ENCODE results near the gene RBP3.
A peak's percentile ranks its signal among the peaks of the same experiment; 100 is the strongest.

Gene RBP3

DNA sequence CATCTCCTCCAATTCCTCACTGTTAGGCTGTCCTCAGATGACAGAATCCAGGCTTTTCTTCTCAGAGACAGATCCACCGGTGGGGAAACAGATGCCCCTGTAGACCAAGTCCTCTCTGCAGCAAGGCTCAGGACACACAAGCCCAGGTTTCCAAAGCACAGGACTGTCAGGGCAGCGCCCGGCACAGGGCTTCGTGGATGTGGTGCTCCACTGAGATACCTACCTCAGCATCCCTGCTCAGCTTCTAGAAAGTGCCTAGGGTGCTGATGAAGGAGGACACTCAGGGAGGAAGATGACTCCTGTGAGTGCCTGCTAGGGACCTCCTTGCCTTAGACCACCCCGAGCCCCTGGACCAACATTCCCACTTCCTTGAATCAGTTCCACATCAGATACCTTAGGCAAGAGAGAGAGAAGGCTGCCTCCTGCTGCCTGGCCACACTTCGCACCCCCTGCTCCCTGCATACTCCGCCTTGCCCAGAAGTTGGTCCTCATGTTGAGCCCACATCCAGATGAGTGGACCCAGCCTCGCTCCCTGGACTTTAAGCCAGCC, 8.9 kb upstream of the RBP3 start:
- no peak for DNase-seq

DNA sequence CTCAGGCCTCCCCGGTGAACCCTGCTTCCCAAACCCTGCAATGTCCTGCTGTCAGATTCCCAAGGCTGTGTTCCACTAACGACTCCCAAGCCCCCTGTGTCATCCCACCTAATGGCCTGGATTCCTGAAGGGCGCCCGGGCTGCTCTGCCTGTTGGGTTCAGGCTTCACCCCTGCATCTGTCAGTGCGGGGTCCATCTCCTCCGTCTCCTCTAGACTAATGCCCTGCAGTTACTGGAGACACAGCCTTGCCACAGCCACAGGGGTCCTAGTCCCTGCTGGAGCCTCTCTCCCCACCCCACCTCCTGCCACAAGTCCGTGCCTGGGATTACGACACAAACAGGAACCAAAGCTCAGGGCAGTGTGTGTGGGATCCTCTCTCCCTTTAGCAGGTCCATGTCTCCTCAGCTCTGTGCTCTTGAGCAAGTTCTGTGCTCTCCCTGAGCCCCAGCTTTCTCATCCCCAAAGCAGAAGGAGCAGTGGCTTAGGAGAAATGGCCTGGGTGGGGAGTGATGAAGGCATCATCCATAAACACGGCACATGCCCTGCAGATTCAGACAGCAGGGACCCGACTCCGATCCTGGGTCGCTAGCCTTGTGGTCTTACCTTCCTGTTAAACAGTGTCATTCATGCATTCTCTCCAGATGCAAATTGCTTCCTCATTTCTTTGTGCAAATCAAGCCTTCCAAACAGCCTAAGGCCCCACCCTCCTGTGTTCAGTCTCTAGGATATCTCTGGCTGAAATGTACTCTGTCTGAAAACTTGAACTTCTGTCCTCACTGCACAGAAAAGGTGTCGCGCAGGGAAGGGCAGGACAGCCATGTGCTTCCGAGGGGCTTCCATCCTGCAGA, 8.2 kb upstream of the RBP3 start:
- no peak for DNase-seq

DNA sequence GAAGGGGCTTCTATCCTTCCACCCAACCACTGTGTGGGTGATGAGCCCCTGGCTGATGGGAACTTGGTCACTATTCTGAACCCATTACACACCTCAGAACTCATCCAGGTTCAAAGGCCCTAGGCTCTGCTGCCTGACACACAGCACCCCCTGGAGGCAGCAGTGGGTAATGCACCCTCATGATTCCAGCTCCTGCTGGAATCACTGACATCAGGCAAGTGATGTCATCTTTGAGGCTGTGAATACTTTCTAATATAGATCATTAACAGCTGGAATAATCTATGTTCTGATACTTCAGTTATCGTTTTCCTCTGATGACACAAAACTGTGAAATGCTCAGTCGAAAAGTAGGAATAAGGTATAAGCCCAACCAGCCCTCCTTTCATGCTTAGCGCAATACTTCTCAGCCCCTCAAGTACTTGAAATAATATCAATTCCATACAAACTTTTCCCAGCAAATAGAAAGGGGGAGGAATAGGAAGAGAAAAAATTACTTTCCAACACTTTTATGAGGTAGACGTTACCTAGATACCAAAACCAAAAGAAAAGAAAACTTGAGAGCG, 7.5 kb upstream of the RBP3 start:
- peak; percentile 14 for DNase-seq

DNA sequence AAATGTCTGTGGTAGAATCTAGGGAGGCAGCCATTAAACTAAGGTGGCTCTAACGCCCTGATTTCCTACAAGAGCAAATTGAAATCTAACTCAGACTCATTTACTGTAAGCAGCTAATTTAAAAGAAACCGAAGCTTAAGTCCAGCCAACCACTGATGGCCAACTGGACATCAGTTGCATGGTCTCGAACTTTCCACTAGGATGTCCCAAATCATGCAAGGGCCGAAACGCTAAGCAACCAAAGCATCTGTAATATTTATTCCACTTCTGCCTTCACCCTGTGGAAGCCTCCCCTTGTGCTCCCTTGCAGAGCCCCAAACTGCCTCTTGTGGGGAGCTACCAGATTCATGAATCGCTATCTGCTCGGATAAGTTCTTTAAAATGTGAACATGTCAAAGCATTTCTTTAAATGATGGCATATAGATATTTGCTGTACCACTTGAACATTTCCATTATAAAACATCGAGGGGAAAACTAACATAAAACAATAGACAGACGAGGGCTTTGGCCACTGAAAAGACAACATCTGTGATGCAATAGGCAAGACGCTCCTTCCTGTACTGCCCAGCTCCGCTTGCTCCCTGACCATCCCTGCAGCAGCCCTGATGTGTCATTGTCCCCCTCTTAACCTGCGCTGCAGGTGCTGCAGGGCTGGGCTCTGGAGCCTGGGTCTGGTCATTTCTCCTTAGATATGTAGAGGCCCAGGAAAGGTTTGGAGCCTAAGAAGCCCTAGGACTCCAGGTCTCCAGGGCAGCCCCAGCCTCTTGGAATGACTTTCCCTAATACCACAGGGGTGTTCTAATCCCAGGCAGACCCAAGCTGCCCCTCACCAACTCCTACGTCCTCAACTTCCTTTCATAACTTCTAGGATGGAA, 2.9 kb upstream of the RBP3 start:
- no peak for DNase-seq

DNA sequence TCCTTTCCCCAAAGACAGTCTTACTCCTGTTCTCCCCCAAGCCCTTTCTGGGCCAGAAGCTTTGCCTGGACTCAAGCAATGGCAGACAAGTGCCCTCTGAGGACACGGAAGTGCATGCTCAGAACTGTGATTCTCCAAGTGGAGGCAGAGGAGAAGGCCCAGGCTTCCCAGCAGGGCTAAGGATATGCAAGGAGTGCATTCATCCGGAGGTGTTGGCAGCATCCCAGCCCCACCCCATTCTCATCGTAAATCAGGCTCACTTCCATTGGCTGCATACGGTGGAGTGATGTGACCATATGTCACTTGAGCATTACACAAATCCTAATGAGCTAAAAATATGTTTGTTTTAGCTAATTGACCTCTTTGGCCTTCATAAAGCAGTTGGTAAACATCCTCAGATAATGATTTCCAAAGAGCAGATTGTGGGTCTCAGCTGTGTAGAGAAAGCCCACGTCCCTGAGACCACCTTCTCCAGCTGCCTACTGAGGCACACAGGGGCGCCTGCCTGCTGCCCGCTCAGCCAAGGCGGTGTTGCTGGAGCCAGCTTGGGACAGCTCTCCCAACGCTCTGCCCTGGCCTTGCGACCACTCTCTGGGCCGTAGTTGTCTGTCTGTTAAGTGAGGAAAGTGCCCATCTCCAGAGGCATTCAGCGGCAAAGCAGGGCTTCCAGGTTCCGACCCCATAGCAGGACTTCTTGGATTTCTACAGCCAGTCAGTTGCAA, 1.4 kb upstream of the RBP3 start:
- DNase-seq = peak; percentile 95

DNA sequence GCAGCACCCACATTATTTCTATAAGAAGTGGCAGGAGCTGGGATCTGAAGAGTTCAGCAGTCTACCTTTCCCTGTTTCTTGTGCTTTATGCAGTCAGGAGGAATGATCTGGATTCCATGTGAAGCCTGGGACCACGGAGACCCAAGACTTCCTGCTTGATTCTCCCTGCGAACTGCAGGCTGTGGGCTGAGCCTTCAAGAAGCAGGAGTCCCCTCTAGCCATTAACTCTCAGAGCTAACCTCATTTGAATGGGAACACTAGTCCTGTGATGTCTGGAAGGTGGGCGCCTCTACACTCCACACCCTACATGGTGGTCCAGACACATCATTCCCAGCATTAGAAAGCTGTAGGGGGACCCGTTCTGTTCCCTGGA, 874 bp upstream of the RBP3 start:
- no peak for DNase-seq

DNA sequence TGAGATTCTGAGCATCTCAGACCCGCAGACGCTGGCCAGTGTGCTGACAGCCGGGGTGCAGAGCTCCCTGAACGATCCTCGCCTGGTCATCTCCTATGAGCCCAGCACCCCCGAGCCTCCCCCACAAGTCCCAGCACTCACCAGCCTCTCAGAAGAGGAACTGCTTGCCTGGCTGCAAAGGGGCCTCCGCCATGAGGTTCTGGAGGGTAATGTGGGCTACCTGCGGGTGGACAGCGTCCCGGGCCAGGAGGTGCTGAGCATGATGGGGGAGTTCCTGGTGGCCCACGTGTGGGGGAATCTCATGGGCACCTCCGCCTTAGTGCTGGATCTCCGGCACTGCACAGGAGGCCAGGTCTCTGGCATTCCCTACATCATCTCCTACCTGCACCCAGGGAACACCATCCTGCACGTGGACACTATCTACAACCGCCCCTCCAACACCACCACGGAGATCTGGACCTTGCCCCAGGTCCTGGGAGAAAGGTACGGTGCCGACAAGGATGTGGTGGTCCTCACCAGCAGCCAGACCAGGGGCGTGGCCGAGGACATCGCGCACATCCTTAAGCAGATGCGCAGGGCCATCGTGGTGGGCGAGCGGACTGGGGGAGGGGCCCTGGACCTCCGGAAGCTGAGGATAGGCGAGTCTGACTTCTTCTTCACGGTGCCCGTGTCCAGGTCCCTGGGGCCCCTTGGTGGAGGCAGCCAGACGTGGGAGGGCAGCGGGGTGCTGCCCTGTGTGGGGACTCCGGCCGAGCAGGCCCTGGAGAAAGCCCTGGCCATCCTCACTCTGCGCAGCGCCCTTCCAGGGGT, 703 bp downstream of the RBP3 start:
- no peak for DNase-seq

DNA sequence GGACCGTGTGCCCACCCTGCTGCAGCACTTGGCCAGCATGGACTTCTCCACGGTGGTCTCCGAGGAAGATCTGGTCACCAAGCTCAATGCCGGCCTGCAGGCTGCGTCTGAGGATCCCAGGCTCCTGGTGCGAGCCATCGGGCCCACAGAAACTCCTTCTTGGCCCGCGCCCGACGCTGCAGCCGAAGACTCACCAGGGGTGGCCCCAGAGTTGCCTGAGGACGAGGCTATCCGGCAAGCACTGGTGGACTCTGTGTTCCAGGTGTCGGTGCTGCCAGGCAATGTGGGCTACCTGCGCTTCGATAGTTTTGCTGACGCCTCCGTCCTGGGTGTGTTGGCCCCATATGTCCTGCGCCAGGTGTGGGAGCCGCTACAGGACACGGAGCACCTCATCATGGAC, 1.4 kb downstream of the RBP3 start:
- no peak for DNase-seq

DNA sequence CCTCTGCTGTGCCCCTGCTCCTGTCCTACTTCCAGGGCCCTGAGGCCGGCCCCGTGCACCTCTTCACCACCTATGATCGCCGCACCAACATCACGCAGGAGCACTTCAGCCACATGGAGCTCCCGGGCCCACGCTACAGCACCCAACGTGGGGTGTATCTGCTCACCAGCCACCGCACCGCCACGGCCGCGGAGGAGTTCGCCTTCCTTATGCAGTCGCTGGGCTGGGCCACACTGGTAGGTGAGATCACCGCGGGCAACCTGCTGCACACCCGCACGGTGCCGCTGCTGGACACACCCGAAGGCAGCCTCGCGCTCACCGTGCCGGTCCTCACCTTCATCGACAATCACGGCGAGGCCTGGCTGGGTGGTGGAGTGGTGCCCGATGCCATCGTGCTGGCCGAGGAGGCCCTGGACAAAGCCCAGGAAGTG, 1.8 kb downstream of the RBP3 start:
- no peak for DNase-seq

DNA sequence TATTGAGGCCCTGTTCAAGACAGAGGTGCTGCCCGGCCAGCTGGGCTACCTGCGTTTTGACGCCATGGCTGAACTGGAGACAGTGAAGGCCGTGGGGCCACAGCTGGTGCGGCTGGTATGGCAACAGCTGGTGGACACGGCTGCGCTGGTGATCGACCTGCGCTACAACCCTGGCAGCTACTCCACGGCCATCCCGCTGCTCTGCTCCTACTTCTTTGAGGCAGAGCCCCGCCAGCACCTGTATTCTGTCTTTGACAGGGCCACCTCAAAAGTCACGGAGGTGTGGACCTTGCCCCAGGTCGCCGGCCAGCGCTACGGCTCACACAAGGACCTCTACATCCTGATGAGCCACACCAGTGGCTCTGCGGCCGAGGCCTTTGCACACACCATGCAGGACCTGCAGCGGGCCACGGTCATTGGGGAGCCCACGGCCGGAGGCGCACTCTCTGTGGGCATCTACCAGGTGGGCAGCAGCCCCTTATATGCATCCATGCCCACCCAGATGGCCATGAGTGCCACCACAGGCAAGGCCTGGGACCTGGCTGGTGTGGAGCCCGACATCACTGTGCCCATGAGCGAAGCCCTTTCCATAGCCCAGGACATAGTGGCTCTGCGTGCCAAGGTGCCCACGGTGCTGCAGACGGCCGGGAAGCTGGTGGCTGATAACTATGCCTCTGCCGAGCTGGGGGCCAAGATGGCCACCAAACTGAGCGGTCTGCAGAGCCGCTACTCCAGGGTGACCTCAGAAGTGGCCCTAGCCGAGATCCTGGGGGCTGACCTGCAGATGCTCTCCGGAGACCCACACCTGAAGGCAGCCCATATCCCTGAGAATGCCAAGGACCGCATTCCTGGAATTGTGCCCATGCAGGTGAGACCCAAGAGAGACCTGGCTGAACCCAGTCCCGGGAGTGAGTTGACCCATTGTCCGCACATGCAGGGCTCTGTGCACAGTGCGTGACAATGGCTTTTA, 2.8 kb downstream of the RBP3 start:
- no peak for DNase-seq

DNA sequence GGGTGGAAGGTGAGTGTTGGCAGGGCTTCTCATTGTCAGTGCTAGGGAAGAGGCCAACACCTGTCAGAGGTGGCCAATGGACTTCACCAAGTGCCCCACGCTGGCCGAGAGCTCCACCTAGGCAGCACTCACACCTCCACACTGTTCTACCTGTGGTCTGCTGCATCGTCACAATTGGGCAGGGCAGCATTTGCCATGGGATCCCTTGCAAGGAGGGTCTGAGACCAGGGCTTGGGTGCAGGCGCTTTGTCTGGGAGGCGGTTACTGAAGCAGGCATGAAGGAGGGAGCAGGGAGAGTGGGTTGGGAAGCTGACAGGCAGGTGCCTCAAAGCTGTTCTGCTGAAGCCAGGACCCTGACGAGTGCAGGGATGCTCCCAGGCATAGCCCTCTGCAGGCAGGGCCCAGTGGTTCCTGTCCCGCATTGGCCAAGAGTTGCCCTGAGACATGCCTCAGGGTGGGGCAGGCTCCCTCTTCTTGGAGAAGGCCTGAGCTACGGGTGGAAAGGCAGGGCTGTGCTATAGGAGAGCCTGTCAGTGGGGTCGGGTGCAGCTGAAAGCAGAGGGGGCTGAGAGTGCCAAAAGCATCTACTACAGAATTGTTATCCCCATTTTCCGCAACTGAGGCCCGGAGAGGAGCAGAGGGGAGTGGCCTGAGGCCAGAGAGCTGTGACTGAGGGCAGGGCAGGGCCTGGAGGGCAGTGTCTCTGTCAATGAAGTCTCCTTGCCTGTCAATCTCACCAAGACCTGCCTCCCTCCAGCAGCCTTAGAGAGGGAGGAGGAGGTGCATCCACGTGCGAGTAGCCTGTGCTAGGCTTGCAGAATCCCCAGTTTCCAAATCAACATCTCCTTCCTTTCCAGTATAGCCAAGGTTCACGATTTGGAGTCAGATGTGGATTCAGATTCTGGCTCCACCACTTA, 4.0 kb downstream of the RBP3 start:
- no peak for DNase-seq

DNA sequence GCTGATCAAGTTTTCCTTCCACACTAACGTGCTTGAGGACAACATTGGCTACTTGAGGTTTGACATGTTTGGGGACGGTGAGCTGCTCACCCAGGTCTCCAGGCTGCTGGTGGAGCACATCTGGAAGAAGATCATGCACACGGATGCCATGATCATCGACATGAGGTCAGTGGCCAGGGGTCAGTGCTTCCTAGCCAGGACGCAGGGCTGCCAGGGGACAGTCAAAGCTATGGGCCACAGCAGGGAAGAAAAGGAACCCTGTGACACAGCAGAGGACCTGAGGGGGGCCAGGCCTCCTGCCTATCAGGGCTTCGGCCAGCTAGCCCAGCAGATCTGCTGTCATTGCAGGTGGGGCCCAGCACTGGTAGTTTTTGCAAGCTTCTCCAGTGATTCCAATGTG, 5.2 kb downstream of the RBP3 start:
- no peak for DNase-seq

DNA sequence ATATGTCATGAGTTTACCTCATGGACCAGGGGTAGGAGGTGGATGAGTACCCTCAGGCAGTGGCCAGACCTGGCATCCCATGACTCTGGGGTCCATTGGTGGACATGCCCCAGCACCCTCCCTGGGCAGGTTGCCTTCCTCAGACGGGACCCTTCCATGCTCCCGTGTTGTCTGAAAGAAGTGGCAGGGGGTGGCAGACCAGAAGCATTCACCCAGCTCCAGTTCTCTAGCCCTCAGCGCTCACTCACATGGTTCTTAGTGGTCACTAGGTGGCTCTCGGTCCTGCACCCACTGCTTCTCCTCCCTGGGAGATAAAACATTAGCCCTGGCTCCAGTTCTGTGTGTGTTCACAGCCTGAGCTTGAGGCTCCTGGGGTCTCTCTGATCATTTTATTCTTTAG, 6.0 kb downstream of the RBP3 start:
- DNase-seq = no peak

DNA sequence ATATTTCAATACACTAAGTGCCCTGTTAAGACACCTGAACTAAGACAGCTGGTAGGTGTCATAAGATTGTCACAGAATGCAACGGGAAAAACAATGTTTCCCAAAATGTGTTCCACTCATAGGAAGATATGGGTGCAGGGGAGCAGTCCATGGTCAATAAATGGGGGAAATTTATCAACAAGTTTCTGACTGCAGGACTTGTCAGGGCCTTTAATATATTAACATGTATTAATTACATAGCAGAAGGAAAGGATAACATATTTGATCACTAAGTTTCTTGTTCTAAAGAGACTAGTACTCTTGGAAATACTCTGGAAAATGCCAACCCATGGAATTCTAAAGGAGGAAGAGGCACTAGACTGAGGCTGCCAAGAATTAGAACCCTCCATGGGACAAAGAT, 6.7 kb downstream of the RBP3 start:
- DNase-seq = no peak

DNA sequence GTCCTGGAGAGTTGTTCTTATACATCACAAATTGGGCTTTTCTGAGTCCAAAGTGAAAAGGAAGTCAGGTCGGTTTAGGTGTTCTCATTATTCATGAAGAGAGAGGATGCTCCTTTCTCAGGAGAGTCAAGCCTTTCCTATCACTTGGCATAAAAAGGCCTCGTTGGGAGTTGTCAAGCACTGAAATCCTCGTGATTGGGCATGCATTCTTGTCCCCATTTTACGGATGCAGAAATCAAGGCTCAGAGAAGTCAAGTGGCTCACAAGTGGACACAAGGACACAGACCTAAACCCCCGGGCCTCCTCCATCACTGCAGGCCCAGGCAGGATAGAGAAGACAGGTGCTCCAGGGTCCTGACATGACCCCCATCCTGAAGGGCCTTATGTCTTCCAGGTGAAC, 8.5 kb downstream of the RBP3 start:
- DNase-seq = no peak

DNA sequence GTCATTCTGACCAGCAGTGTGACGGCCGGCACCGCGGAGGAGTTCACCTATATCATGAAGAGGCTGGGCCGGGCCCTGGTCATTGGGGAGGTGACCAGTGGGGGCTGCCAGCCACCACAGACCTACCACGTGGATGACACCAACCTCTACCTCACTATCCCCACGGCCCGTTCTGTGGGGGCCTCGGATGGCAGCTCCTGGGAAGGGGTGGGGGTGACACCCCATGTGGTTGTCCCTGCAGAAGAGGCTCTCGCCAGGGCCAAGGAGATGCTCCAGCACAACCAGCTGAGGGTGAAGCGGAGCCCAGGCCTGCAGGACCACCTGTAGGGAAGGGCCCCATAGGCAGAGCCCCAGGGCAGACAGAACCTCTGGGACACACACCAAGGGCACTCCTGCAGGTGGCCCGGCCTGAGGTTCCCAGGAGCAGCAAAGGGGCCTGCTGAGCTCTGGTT, 9.0 kb downstream of the RBP3 start:
- no peak for DNase-seq

DNA sequence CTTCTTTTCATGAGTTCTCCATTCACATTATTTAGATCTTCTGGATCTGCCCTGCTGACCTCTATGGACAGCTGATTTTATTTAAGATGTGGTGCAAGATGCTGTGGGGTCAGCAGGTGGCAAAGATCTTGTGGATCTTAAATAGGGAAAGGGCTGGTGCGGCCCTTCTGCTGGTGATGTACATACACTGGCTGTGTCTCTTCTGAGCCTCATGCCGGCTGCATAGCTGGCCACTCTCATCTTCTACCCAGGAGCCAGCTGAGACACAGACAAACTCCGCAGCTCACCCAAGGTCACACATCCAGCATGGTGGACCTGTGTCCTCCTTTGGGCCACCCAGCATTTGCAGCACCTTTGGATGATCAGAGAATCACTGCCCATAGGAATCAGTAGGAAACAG, 9.7 kb downstream of the RBP3 start:
- DNase-seq = no peak

DNA sequence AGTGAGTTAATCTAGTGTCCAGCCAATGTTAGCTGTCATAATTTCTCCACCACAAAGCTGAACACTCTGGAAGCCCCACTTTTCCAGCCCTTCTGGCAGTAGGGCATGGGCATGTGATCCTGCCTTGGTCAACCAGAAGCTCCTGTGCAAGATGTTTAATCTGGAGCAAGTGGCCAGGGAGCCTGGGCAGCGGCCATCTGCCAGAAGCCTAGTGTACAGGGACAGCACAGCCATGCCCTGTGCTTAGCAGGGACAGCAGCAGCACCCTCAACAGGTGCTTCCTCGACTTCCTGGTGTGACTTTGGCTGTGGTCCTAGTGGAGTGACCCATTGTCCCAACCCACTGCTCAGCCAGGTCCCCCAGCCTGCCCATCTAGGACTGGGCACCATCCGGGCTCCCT, 10.3 kb downstream of the RBP3 start:
- DNase-seq = no peak

DNA sequence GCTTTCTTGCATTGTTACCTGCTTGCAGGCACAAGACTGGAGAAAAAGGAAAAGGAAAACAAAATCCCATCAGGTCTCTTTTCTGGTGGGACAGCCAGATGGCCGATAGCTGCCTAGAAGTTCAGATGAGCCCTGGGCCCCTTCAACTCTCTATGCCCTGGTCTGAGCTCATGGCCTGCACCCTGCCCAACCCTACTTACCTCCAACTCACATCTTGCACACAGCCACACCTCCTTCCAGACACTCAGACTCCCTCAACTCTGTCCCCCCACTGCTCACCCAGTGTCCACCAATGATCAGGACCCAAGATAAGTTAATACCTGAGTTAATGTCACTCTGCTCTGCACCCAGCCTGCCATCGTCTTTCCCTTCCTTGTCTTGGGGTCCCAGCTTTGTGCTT, 10.9 kb downstream of the RBP3 start:
- DNase-seq = no peak
